ENCODE measurements around the gene MUS81.

Gene MUS81

GRCh38 chr11:65868076-65868667, 7.9 kb downstream of the MUS81 start:
- H3K9me3 ChIP-seq (ENCODE audit: control insufficient read depth in 2 of 2, low read length in 2 of 2): no peaks in the 10 kb centered on the region
- no peak overlapping the region for H3K4me3 ChIP-seq (ENCODE audit: low read length in 2 of 2)
- peaks cover 47 to 54% of the 10 kb centered on the region in 2 donors for H3K36me3 ChIP-seq (ENCODE audit: control insufficient read depth in 2 of 2, insufficient read depth in 2 of 2, low read length in 2 of 2)
- H3K27me3 ChIP-seq (ENCODE audit: control insufficient read depth in 1 of 2, insufficient read depth in 2 of 2, low read length in 2 of 2): no peaks in the 10 kb centered on the region
- peaks cover 43% of the 10 kb centered on the region for H3K4me1 ChIP-seq (ENCODE audit: control insufficient read depth, insufficient read depth, low read length)
- peak overlapping the region; percentile 31 for H3K27ac ChIP-seq (ENCODE audit: low read length)
- no peak overlapping the region for H3K9ac ChIP-seq (ENCODE audit: low read length in 2 of 2)

GRCh38 chr11:65868907-65869306, 8.7 kb downstream of the MUS81 start:
- peaks cover 47% of the 10 kb centered on the region for H3K4me1 ChIP-seq (ENCODE audit: control insufficient read depth, insufficient read depth, low read length)
- H3K27ac ChIP-seq (ENCODE audit: low read length): peak overlapping the region; percentile 31

GRCh38 chr11:65869643-65870306, 9.5 kb downstream of the MUS81 start:
- peak overlapping the region; percentile 89 for H3K27ac ChIP-seq (ENCODE audit: low read length)
- no peaks in the 10 kb centered on the region for H3K9me3 ChIP-seq (ENCODE audit: control insufficient read depth in 2 of 2, low read length in 2 of 2)
- no peak overlapping the region for H3K4me3 ChIP-seq (ENCODE audit: low read length in 2 of 2)
- peaks cover 44% of the 10 kb centered on the region for H3K4me1 ChIP-seq (ENCODE audit: control insufficient read depth, insufficient read depth, low read length)
- no peaks in the 10 kb centered on the region for H3K27me3 ChIP-seq (ENCODE audit: control insufficient read depth in 1 of 2, insufficient read depth in 2 of 2, low read length in 2 of 2)
- peaks cover 36 to 40% of the 10 kb centered on the region in 2 donors for H3K36me3 ChIP-seq (ENCODE audit: control insufficient read depth in 2 of 2, insufficient read depth in 2 of 2, low read length in 2 of 2)
- H3K9ac ChIP-seq (ENCODE audit: low read length in 2 of 2): no peak overlapping the region

More at GRCh38 chr11:65868907-65869306, 8.7 kb downstream of the MUS81 start:
- no peaks in the 10 kb centered on the region for H3K9me3 ChIP-seq (ENCODE audit: control insufficient read depth in 2 of 2, low read length in 2 of 2)
- H3K9ac ChIP-seq (ENCODE audit: low read length in 2 of 2): no peak overlapping the region
- no peak overlapping the region for H3K4me3 ChIP-seq (ENCODE audit: low read length in 2 of 2)
- no peaks in the 10 kb centered on the region for H3K27me3 ChIP-seq (ENCODE audit: control insufficient read depth in 1 of 2, insufficient read depth in 2 of 2, low read length in 2 of 2)
- peaks cover 42 to 48% of the 10 kb centered on the region in 2 donors for H3K36me3 ChIP-seq (ENCODE audit: control insufficient read depth in 2 of 2, insufficient read depth in 2 of 2, low read length in 2 of 2)

GRCh38 chr11:65870307-65870658, 10.1 kb downstream of the MUS81 start:
- Histone ChIP-seq H3K4me3 (ENCODE audit: low read length in 2 of 2) (peak overlapping the region in 1 of 2 donors; percentile 15), H3K9me3 (ENCODE audit: control insufficient read depth in 2 of 2, low read length in 2 of 2) (no peaks in the 10 kb centered on the region), H3K36me3 (ENCODE audit: control insufficient read depth in 2 of 2, insufficient read depth in 2 of 2, low read length in 2 of 2) (peaks cover 31 to 35% of the 10 kb centered on the region in 2 donors), H3K9ac (ENCODE audit: low read length in 2 of 2) (no peak overlapping the region), H3K4me1 (ENCODE audit: control insufficient read depth, insufficient read depth, low read length) (peaks cover 44% of the 10 kb centered on the region), H3K27ac (ENCODE audit: low read length) (peak overlapping the region; percentile 89), H3K27me3 (ENCODE audit: control insufficient read depth in 1 of 2, insufficient read depth in 2 of 2, low read length in 2 of 2) (no peaks in the 10 kb centered on the region)

- Histone ChIP-seq H3K4me3 (ENCODE audit: low read length in 2 of 2) (peak overlapping the region; percentile 73 to 88), H3K9ac (ENCODE audit: low read length in 2 of 2) (peak overlapping the region; percentile 88 to 89), H3K9me3 (ENCODE audit: control insufficient read depth in 2 of 2, low read length in 2 of 2) (no peaks in the 10 kb centered on the region), H3K27ac (ENCODE audit: low read length) (peak overlapping the region; percentile 89), H3K4me1 (ENCODE audit: control insufficient read depth, insufficient read depth, low read length) (peaks cover 44% of the 10 kb centered on the region), H3K27me3 (ENCODE audit: control insufficient read depth in 1 of 2, insufficient read depth in 2 of 2, low read length in 2 of 2) (no peaks in the 10 kb centered on the region), H3K36me3 (ENCODE audit: control insufficient read depth in 2 of 2, insufficient read depth in 2 of 2, low read length in 2 of 2) (peaks cover 28% of the 10 kb centered on the region in 2 donors)
Observed at GRCh38 chr11:65870706-65871681, 10.8 kb downstream of the MUS81 start.

- H3K27me3 ChIP-seq (ENCODE audit: control insufficient read depth in 1 of 2, insufficient read depth in 2 of 2, low read length in 2 of 2): no peaks in the 10 kb centered on the region
- H3K9me3 ChIP-seq (ENCODE audit: control insufficient read depth in 2 of 2, low read length in 2 of 2): no peaks in the 10 kb centered on the region
- H3K4me3 ChIP-seq (ENCODE audit: low read length in 2 of 2): peak overlapping the region; percentile 73 to 88
- H3K36me3 ChIP-seq (ENCODE audit: control insufficient read depth in 2 of 2, insufficient read depth in 2 of 2, low read length in 2 of 2): peaks cover 23 to 25% of the 10 kb centered on the region in 2 donors
- peak overlapping the region; percentile 89 for H3K27ac ChIP-seq (ENCODE audit: low read length)
- peaks cover 44% of the 10 kb centered on the region for H3K4me1 ChIP-seq (ENCODE audit: control insufficient read depth, insufficient read depth, low read length)
- peak overlapping the region; percentile 88 to 89 for H3K9ac ChIP-seq (ENCODE audit: low read length in 2 of 2)
Observed at GRCh38 chr11:65871811-65872548, 11.7 kb downstream of the MUS81 start.

GRCh38 chr11:65872586-65873317, 12.5 kb downstream of the MUS81 start, which contains the start of gene EFEMP2:
Gene EFEMP2, minus strand, starts transcription at chr11:65872800. Its CDS starts 446 bp downstream, at chr11:65872354.
- H3K9ac ChIP-seq (ENCODE audit: low read length in 2 of 2): peak within 1 kb of the TSS; percentile 88 to 89
- H3K27me3 ChIP-seq (ENCODE audit: control insufficient read depth in 1 of 2, insufficient read depth in 2 of 2, low read length in 2 of 2): no peaks in the 10 kb centered on the region
- H3K9me3 ChIP-seq (ENCODE audit: control insufficient read depth in 2 of 2, low read length in 2 of 2): no peaks in the 10 kb centered on the region
- peak within 1 kb of the TSS; percentile 77 to 88 for H3K4me3 ChIP-seq (ENCODE audit: low read length in 2 of 2)
- H3K27ac ChIP-seq (ENCODE audit: low read length): peak within 1 kb of the TSS; percentile 89
- peaks cover 20% of the 10 kb centered on the region in 2 donors for H3K36me3 ChIP-seq (ENCODE audit: control insufficient read depth in 2 of 2, insufficient read depth in 2 of 2, low read length in 2 of 2)
- H3K4me1 ChIP-seq (ENCODE audit: control insufficient read depth, insufficient read depth, low read length): peaks cover 44% of the 10 kb centered on the region

- peak overlapping the region; percentile 74 to 89 for H3K9ac ChIP-seq (ENCODE audit: low read length in 2 of 2)
- H3K4me3 ChIP-seq (ENCODE audit: low read length in 2 of 2): peak overlapping the region; percentile 77 to 88
- no peaks in the 10 kb centered on the region for H3K27me3 ChIP-seq (ENCODE audit: control insufficient read depth in 1 of 2, insufficient read depth in 2 of 2, low read length in 2 of 2)
- H3K4me1 ChIP-seq (ENCODE audit: control insufficient read depth, insufficient read depth, low read length): peaks cover 39% of the 10 kb centered on the region
- H3K36me3 ChIP-seq (ENCODE audit: control insufficient read depth in 2 of 2, insufficient read depth in 2 of 2, low read length in 2 of 2): peaks cover 14 to 16% of the 10 kb centered on the region in 2 donors
- no peaks in the 10 kb centered on the region for H3K9me3 ChIP-seq (ENCODE audit: control insufficient read depth in 2 of 2, low read length in 2 of 2)
- peak overlapping the region; percentile 89 for H3K27ac ChIP-seq (ENCODE audit: low read length)
Observed at GRCh38 chr11:65873318-65874156, 13.3 kb downstream of the MUS81 start.

- Histone ChIP-seq H3K27ac (ENCODE audit: low read length) (no peak within 1 kb of the TSS), H3K27me3 (ENCODE audit: control insufficient read depth in 1 of 2, insufficient read depth in 2 of 2, low read length in 2 of 2) (no peaks in the 10 kb centered on the region), H3K4me3 (ENCODE audit: low read length in 2 of 2) (no peak within 1 kb of the TSS)
Observed at GRCh38 chr11:65879617-65880016, 19.4 kb downstream of the MUS81 start, which contains the start of gene CTSW. Gene CTSW, plus strand, starts transcription at chr11:65879837. Its CDS starts 18 bp downstream, at chr11:65879855.

More at GRCh38 chr11:65879617-65880016, 19.4 kb downstream of the MUS81 start, which contains the start of gene CTSW:
- H3K4me1 ChIP-seq (ENCODE audit: control insufficient read depth, insufficient read depth, low read length): peaks cover 6% of the 10 kb centered on the region
- peaks cover 14 to 16% of the 10 kb centered on the region in 2 donors for H3K36me3 ChIP-seq (ENCODE audit: control insufficient read depth in 2 of 2, insufficient read depth in 2 of 2, low read length in 2 of 2)
- H3K9me3 ChIP-seq (ENCODE audit: control insufficient read depth in 2 of 2, low read length in 2 of 2): no peaks in the 10 kb centered on the region
- H3K9ac ChIP-seq (ENCODE audit: low read length in 2 of 2): no peak within 1 kb of the TSS
